ENCODE measurements around the gene TOPORS.
"Not testable (repeated sequence)": the region's sequence is repeated elsewhere in the genome, so short reads cannot be mapped to it uniquely, and the experiment has no call there.

Gene TOPORS

GRCh38 chr9:32552172-32552872 lies at the start of gene TOPORS, which contains the start of gene SMIM27:
TOPORS (minus strand) TSS chr9:32552586; CDS start chr9:32552436, 150 bp downstream.
SMIM27 (plus strand) TSS chr9:32552327; CDS start chr9:32552435, 108 bp downstream.
- DNase-seq (ENCODE audit: low read depth in 2 of 2), result peak; percentile 67 to 82

- DNase-seq (ENCODE audit: low read depth in 2 of 2), result not testable (repeated sequence)
These were observed 46.6 kb upstream of the TOPORS start for GRCh38 chr9:32599021-32599420.

- no peak for DNase-seq (ENCODE audit: low read depth in 2 of 2)
These were observed 44.5 kb upstream of the TOPORS start for GRCh38 chr9:32596936-32597335.

- no peak for DNase-seq (ENCODE audit: low read depth in 2 of 2)
These were observed 43.9 kb upstream of the TOPORS start for GRCh38 chr9:32596096-32596865.

- no peak for DNase-seq (ENCODE audit: low read depth in 2 of 2)
These were observed 38.5 kb upstream of the TOPORS start for GRCh38 chr9:32590898-32591297.

GRCh38 chr9:32590476-32590875 lies 38.1 kb upstream of the TOPORS start:
- no peak for DNase-seq (ENCODE audit: low read depth in 2 of 2)

- no peak for DNase-seq (ENCODE audit: low read depth in 2 of 2)
These were observed 36.8 kb upstream of the TOPORS start for GRCh38 chr9:32589083-32589723.

- DNase-seq (ENCODE audit: low read depth in 2 of 2), result no peak
These were observed 35.5 kb upstream of the TOPORS start for GRCh38 chr9:32587901-32588300.

- no peak for DNase-seq (ENCODE audit: low read depth in 2 of 2)
These were observed 32.4 kb upstream of the TOPORS start for GRCh38 chr9:32584784-32585183.

GRCh38 chr9:32581512-32582143 lies 29.2 kb upstream of the TOPORS start:
- DNase-seq (ENCODE audit: low read depth in 2 of 2), result no peak

- DNase-seq (ENCODE audit: low read depth in 2 of 2), result no peak
These were observed 28.4 kb upstream of the TOPORS start for GRCh38 chr9:32580631-32581300.

GRCh38 chr9:32579706-32580331 lies 27.4 kb upstream of the TOPORS start:
- DNase-seq (ENCODE audit: low read depth in 2 of 2), result peak; percentile 60 to 71

GRCh38 chr9:32578976-32579375 lies 26.6 kb upstream of the TOPORS start:
- DNase-seq (ENCODE audit: low read depth in 2 of 2), result no peak

- DNase-seq (ENCODE audit: low read depth in 2 of 2), result no peak
These were observed 24.9 kb upstream of the TOPORS start for GRCh38 chr9:32577316-32577715.

- no peak for DNase-seq (ENCODE audit: low read depth in 2 of 2)
These were observed 22.5 kb upstream of the TOPORS start for GRCh38 chr9:32574858-32575257.

- DNase-seq (ENCODE audit: low read depth in 2 of 2), result no peak
These were observed 21.4 kb upstream of the TOPORS start for GRCh38 chr9:32573821-32574220.

- peak; percentile 84 to 90 for DNase-seq (ENCODE audit: low read depth in 2 of 2)
These were observed 20.6 kb upstream of the TOPORS start, which contains the start of gene NDUFB6 for GRCh38 chr9:32572900-32573523. NDUFB6 (minus strand) TSS chr9:32573159; CDS start chr9:32573060, 99 bp downstream.

GRCh38 chr9:32571969-32572899 lies 19.8 kb upstream of the TOPORS start:
- peak; percentile 18 to 52 for DNase-seq (ENCODE audit: low read depth in 2 of 2)

- DNase-seq (ENCODE audit: low read depth in 2 of 2), result no peak
These were observed 17.9 kb upstream of the TOPORS start for GRCh38 chr9:32570262-32570661.
